ENCODE data around the gene TSPAN18.
A peak's percentile ranks its signal among the peaks of the same experiment; 100 is the strongest.

TSPAN18 gene

DNA sequence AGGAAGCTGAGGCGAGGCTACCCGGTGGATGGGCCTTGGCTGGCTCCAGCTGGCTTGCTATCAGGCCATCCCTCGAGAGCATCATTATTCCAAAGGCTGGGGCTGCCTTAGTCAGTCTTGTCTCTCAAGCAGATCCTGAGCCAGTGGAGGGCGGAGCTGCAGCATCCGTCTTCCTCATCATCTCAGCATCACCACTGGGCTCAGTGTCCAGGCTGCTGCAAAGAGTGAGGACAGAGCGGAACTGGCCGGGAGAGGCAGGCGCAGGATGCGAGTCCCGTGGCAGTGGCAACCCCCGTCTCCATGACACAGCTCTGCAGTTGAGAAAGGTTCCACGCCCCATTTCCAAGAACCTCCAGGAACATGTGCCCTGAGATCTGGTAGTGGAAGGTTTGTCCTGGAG lies 219.5 kb downstream of the TSPAN18 start:
- DNase-seq (ENCODE audit: low spot score), result no peak
- TF ChIP-seq, protein P1, sequence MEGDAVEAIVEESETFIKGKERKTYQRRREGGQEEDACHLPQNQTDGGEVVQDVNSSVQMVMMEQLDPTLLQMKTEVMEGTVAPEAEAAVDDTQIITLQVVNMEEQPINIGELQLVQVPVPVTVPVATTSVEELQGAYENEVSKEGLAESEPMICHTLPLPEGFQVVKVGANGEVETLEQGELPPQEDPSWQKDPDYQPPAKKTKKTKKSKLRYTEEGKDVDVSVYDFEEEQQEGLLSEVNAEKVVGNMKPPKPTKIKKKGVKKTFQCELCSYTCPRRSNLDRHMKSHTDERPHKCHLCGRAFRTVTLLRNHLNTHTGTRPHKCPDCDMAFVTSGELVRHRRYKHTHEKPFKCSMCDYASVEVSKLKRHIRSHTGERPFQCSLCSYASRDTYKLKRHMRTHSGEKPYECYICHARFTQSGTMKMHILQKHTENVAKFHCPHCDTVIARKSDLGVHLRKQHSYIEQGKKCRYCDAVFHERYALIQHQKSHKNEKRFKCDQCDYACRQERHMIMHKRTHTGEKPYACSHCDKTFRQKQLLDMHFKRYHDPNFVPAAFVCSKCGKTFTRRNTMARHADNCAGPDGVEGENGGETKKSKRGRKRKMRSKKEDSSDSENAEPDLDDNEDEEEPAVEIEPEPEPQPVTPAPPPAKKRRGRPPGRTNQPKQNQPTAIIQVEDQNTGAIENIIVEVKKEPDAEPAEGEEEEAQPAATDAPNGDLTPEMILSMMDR (IDR thresholded peaks at IDR 0.05; ENCODE audit: borderline replicate concordance, control extremely low read depth, extremely low read depth, insufficient read depth, missing control alignments), result no peak
- in situ Hi-C loops (cut with MboI; ENCODE audit: low sequenced_read_pairs, unreplicated experiment), result loop anchor here (25.0 kb wide), 1 partner anchor 341 kb away; the partner anchor contains the start of gene SYT13

DNA sequence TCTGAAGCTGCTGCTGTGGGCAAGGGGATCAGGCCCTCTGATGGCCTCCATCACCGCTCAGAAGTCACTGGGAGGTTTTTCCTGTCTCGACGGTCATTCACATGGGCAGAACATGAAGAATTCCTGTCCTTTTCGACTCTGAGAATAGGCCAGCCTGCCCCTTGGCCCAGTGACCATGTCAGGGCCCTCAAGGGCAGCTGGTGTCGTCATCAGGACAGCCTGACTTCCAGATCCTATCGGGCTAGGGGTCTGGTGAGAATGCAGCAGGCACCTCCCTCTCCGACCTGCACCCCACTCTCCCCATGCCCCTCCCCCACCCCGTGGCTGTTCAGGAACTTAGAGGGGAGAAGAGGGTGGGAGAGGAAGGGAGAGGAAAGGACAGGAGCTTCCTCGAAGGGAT lies 220.4 kb downstream of the TSPAN18 start:
- no peak for DNase-seq (ENCODE audit: low spot score)
- TF ChIP-seq, protein P1 (IDR thresholded peaks at IDR 0.05; ENCODE audit: borderline replicate concordance, control extremely low read depth, extremely low read depth, insufficient read depth, missing control alignments), result no peak
- in situ Hi-C loops (cut with MboI; ENCODE audit: low sequenced_read_pairs, unreplicated experiment), result loop anchor here (25.0 kb wide), 1 partner anchor 340 kb away; the partner anchor contains the start of gene SYT13

DNA sequence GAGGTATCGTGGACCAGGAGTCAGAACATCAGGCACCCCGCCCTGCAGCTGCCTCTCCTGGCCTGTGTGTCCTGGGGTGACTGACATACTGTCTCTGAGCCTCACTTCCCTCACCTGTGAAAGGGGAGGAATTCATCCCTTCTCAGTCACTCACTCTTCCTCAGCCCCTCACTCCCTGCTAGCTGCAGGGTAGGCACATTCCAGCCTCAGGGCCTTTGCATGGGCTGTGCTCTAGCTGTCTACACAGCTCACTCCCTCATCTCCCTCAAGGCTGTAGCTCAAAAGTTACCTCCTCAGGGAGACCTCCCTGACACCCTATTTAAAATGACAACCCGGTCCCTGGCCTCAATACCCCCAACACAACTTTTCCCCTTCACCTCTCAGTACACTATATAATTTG lies 221.4 kb downstream of the TSPAN18 start:
- in situ Hi-C loops (cut with MboI; ENCODE audit: low sequenced_read_pairs, unreplicated experiment), result loop anchor here (25.0 kb wide), 1 partner anchor 339 kb away; the partner anchor contains the start of gene SYT13
- TF ChIP-seq, protein P1 (IDR thresholded peaks at IDR 0.05; ENCODE audit: borderline replicate concordance, control extremely low read depth, extremely low read depth, insufficient read depth, missing control alignments), result no peak

DNA sequence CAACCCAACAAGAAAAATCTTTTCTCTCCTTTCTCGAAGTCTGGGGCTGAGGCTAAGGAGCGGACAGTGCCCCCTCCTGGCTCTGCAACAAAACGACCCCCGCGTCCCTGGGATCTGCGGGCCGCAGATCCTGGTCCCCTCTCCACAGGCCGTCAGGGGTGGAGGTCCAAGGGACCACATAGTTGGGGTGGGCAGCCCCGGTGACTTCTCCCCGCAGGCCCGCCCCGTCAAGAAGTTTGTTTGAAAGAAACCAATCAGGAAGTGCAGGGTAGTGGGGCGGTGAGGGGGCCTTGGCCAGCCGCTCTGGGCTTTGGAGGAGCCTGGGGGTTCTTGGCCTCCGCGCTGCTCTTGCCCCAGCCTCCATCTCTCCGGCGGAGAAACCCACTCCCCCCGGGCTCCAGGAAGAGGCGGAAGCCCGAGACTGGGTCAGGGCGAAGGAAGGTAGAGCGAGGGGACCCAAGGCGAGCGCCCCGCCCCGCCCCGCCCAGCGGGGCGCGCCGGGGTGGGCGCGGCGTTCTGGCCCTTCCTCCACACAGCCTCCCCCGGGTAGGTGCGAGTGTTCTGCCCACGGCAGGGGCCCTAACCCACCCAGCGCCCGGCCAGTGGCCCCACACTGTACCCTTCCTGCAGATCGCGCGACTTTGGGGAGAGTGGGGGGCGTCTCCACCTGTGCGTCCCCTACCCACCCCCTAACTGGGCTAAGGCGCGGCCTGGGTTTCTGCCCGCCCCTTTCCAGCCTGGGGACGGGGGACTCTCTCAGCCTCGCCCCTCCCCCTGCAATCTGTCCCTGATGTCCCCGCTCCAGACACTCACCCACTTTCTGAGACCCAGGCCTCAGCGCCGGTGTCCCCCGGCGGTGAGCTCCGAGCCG lies 222.6 kb downstream of the TSPAN18 start:
- TF ChIP-seq, protein P1 (IDR thresholded peaks at IDR 0.05; ENCODE audit: borderline replicate concordance, control extremely low read depth, extremely low read depth, insufficient read depth, missing control alignments), result no peak

More for the DNA sequence above, 221.4 kb downstream of the TSPAN18 start:
- no peak for DNase-seq (ENCODE audit: low spot score)

DNA sequence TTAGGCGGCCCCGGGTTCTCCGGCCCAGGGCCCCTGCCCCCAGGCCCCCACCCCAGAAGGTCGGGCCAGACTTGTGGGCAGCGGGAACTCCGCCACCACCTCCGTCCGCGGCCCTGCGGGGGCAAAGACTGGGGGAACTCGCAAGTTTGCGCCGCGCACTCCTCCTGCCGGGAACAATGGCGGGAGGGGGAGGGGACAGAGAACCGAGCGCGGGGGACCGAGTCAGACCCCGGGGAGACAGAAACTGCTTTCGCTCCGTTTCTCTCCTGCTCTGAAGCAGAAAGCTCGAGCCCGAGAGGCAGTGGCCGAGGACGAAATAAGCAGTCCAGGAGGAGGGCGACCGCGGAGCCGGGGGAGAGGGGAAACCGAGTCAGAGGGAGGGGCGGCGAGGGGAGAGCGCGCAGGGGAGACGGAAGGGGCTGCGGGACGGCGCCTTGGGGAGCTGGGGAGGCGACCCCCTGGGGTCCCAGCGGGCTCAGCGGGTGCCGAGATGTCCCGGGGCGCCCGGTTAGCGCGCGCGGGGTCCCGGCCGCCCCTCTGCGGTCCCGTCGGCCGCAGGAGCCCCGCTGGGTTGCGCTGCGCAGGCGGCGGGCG lies 223.4 kb downstream of the TSPAN18 start:
- TF ChIP-seq, protein P1 (IDR thresholded peaks at IDR 0.05; ENCODE audit: borderline replicate concordance, control extremely low read depth, extremely low read depth, insufficient read depth, missing control alignments), result no peak
- in situ Hi-C loops (cut with MboI; ENCODE audit: low sequenced_read_pairs, unreplicated experiment), result no loop called here
- DNase-seq (ENCODE audit: low spot score), result no peak

More for the DNA sequence above, 222.6 kb downstream of the TSPAN18 start:
- DNase-seq (ENCODE audit: low spot score), result no peak
- in situ Hi-C loops (cut with MboI; ENCODE audit: low sequenced_read_pairs, unreplicated experiment), result loop anchor here (25.0 kb wide), 1 partner anchor 338 kb away; the partner anchor contains the start of gene SYT13

DNA sequence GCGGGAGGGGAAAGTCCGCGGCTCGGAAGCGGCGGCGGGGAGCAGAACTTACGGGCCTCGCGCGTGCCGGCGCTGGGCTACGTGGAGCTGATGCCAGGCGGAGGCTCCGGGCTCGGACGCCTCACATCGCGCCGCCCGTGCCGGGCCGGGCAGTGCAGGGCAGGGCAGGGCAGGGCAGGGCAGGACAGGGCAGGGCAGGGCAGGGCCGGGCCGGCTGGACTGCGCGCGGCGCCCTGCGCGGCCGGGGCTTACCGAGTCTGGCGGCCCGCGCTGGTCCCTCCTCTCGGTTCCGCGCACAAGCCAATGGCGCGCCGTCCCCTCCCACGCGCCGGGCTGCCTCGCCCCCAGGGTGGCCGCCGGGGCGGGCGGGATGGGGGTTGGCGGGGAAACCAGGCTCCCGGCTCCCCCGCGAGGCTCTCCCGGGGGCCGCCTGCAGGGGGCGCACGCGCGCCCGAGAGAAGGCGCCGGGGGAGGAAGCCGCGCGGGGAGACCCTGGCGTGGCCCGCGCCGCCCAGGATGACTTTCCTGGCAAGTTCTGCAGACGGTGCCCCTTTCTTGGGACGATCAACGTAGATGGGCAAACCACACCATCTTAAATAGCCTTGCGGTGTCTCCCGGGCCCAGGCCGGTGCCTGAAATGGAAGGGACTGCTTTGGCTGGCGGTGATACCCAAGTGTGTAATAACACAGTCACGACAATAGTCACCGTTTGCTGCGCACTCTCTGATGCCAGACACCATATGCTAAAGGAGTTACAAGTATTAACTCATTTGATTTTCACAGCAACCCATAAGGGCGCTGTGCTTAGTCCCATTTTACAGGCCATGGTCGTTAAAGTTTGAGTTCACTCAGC lies 224.1 kb downstream of the TSPAN18 start, which contains the start of gene TP53I11:
TP53I11 (minus strand) TSS at position 259 of the 852 bp plus-strand sequence. CDS start 12,548 bp downstream, outside the sequence.
- TF ChIP-seq, protein P1 (IDR thresholded peaks at IDR 0.05; ENCODE audit: borderline replicate concordance, control extremely low read depth, extremely low read depth, insufficient read depth, missing control alignments), result no peak
- DNase-seq (ENCODE audit: low spot score), result peak; percentile 78
- in situ Hi-C loops (cut with MboI; ENCODE audit: low sequenced_read_pairs, unreplicated experiment), result no loop called here

Data from GM13976 (cell line).